ENCODE data around the gene SKAP2. TPM values are rescaled to one million over a fixed set of nuclear protein-coding genes. Genes with fewer than 3 reads are reported as not detected.

SKAP2 gene
- total RNA-seq, 1 experiment from 2014 or later, result 66.8 TPM

- no peaks in the 10 kb centered on the region for H3K36me3 ChIP-seq (ENCODE audit: control insufficient read depth, insufficient read depth, low read length)
- in situ Hi-C loops (cut with HindIII; ENCODE audit: low pct_unique_long_range_greater_than_20kb, low sequenced_read_pairs), result no loop called here
- H3K9me3 ChIP-seq (ENCODE audit: control insufficient read depth, insufficient read depth, low read depth, low read length), result peaks cover 1% of the 10 kb centered on the region; the same call in 1 of the 2 replicates
- intact Hi-C loops (cut with micrococcal nuclease; ENCODE audit: unreplicated experiment), result no loop called here
- no peak overlapping the region for H3K4me3 ChIP-seq (ENCODE audit: low read depth in 2 of 2, low read length in 2 of 2)
- CTCF ChIA-PET, result no interaction called here
- no peak for DNase-seq (ENCODE audit: low read depth, low spot score)
- POLR2A ChIA-PET, result no interaction called here
- BruUV-seq (replicated peaks), result no TSS peak
- no peaks in the 10 kb centered on the region for H3K27me3 ChIP-seq (ENCODE audit: control insufficient read depth, insufficient read depth, low read length)
- no peak for ATAC-seq
- H3K4me1 ChIP-seq (ENCODE audit: control insufficient read depth, insufficient read depth, low read length), result no peaks in the 10 kb centered on the region
- H3K27ac ChIP-seq (ENCODE audit: low read length), result no peak overlapping the region
- no peak for TF ChIP-seq SIN3A (IDR thresholded peaks at IDR 0.05; ENCODE audit: borderline replicate concordance, insufficient read depth, low read depth, low read length)
- TF ChIP-seq TCF7L2 (IDR thresholded peaks at IDR 0.05; ENCODE audit: low read depth, low read length), result no peak
- no peak for TF ChIP-seq POLR2AphosphoS5 (IDR thresholded peaks at IDR 0.05; ENCODE audit: low read depth, low read length)
- no peak for TF ChIP-seq REST (IDR thresholded peaks at IDR 0.05; ENCODE audit: insufficient read depth in 1 of 2, low read depth in 2 of 2, low read length in 1 of 2)
- no peak for TF ChIP-seq CTCF (IDR thresholded peaks at IDR 0.05)
These were observed 15.3 kb upstream of the SKAP2 start for GRCh38 chr7:26879671-26880070.

- intact Hi-C loops (cut with micrococcal nuclease; ENCODE audit: unreplicated experiment) (no loop called here), in situ Hi-C loops (cut with HindIII; ENCODE audit: low pct_unique_long_range_greater_than_20kb, low sequenced_read_pairs) (no loop called here)
- Histone ChIP-seq H3K27ac (ENCODE audit: low read length) (no peak overlapping the region), H3K27me3 (ENCODE audit: control insufficient read depth, insufficient read depth, low read length) (no peaks in the 10 kb centered on the region), H3K36me3 (ENCODE audit: control insufficient read depth, insufficient read depth, low read length) (no peaks in the 10 kb centered on the region), H3K4me1 (ENCODE audit: control insufficient read depth, insufficient read depth, low read length) (peaks cover 4% of the 10 kb centered on the region; the same call in 1 of the 2 replicates), H3K4me3 (ENCODE audit: low read depth in 2 of 2, low read length in 2 of 2) (no peak overlapping the region), H3K9me3 (ENCODE audit: control insufficient read depth, insufficient read depth, low read depth, low read length) (no peaks in the 10 kb centered on the region)
- CTCF ChIA-PET, result no interaction called here
- no TSS peak for BruUV-seq (replicated peaks)
- POLR2A ChIA-PET, result interaction anchor here (0.6 kb wide), 1 partner anchor 158 kb away, joined by 3 read pairs; no protein-coding TSS in a partner anchor
- DNase-seq (ENCODE audit: low read depth, low spot score) (no peak), ATAC-seq (no peak)
- TF ChIP-seq SIN3A (IDR thresholded peaks at IDR 0.05; ENCODE audit: borderline replicate concordance, insufficient read depth, low read depth, low read length) (no peak), CTCF (IDR thresholded peaks at IDR 0.05) (no peak), POLR2AphosphoS5 (IDR thresholded peaks at IDR 0.05; ENCODE audit: low read depth, low read length) (no peak), REST (IDR thresholded peaks at IDR 0.05; ENCODE audit: insufficient read depth in 1 of 2, low read depth in 2 of 2, low read length in 1 of 2) (no peak), TCF7L2 (IDR thresholded peaks at IDR 0.05; ENCODE audit: low read depth, low read length) (no peak)
These were observed 4.6 kb upstream of the SKAP2 start for GRCh38 chr7:26868841-26869495.

Data from Panc1 (cell line).